ENCODE results near the gene TRERF1.

The TRERF1 gene

GRCh38 chr6:42394151-42394550 lies 57.6 kb downstream of the TRERF1 start:
- no peak for DNase-seq

- no peak for DNase-seq
Observed at GRCh38 chr6:42393339-42393738, 58.4 kb downstream of the TRERF1 start.

- DNase-seq: no peak
Observed at GRCh38 chr6:42392833-42393232, 58.9 kb downstream of the TRERF1 start.

GRCh38 chr6:42391441-42391840 lies 60.3 kb downstream of the TRERF1 start:
- no peak for DNase-seq

- DNase-seq: peak; percentile 81
Observed at GRCh38 chr6:42390228-42390934, 61.3 kb downstream of the TRERF1 start.

GRCh38 chr6:42389736-42390135 lies 62.0 kb downstream of the TRERF1 start:
- DNase-seq: no peak

- DNase-seq: no peak
Observed at GRCh38 chr6:42388046-42388445, 63.7 kb downstream of the TRERF1 start.

GRCh38 chr6:42387336-42387735 lies 64.4 kb downstream of the TRERF1 start:
- DNase-seq: peak; percentile 58

GRCh38 chr6:42385339-42385738 lies 66.4 kb downstream of the TRERF1 start:
- no peak for DNase-seq

GRCh38 chr6:42383421-42384205 lies 68.1 kb downstream of the TRERF1 start:
- peak; percentile 31 for DNase-seq

GRCh38 chr6:42381850-42382249 lies 69.9 kb downstream of the TRERF1 start:
- no peak for DNase-seq

GRCh38 chr6:42380228-42380979 lies 71.3 kb downstream of the TRERF1 start:
- DNase-seq: no peak

GRCh38 chr6:42378536-42378935 lies 73.2 kb downstream of the TRERF1 start:
- no peak for DNase-seq

- peak; percentile 42 for DNase-seq
Observed at GRCh38 chr6:42378125-42378524, 73.6 kb downstream of the TRERF1 start.

GRCh38 chr6:42375007-42375635 lies 76.6 kb downstream of the TRERF1 start:
- no peak for DNase-seq

GRCh38 chr6:42374018-42374669 lies 77.6 kb downstream of the TRERF1 start:
- DNase-seq: peak; percentile 36

- DNase-seq: no peak
Observed at GRCh38 chr6:42372699-42373098, 79.0 kb downstream of the TRERF1 start.

GRCh38 chr6:42370323-42370985 lies 81.3 kb downstream of the TRERF1 start:
- DNase-seq: no peak

GRCh38 chr6:42369568-42369967 lies 82.2 kb downstream of the TRERF1 start:
- no peak for DNase-seq

- peak; percentile 74 for DNase-seq
Observed at GRCh38 chr6:42368181-42368580, 83.5 kb downstream of the TRERF1 start.

- DNase-seq: peak; percentile 21
Observed at GRCh38 chr6:42367353-42368011, 84.2 kb downstream of the TRERF1 start.

GRCh38 chr6:42366999-42367352 lies 84.8 kb downstream of the TRERF1 start:
- no peak for DNase-seq

Measured in stimulated activated CD4-positive, alpha-beta T cell treated with anti-CD3 and anti-CD28 coated beads, Interleukin-4, amount 100 ng/mL, for 24 hours (primary cell).